NCI-H748 treated with DMSO at 0.1 percent for 48 hours (cell line): ENCODE measurements around the gene SHISAL2A.

Experiments used
- DNase-seq: peaks from one replicate; lab custom pipeline; 2025; lab: John Stamatoyannopoulos, UW

SHISAL2A gene

DNA sequence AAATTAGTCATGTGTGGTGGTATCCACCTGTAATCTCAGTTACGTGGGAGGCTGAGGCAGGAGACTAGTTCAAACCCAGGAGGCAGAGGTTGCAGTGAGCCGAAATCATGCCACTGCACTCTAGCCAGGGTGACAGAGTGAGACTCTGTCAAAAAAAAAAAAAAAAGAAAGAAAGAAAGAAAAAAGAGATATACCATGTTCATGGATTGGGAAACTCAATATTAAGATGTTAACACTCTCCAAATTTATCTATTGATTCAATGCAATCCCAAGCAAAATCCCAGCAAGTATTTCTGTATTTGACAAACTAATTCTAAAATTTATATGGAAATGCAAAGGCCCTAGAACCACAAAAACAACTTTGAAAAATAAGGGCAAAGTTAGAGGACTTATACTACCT is 11.0 kb upstream of the SHISAL2A start:
- DNase-seq: no peak

DNA sequence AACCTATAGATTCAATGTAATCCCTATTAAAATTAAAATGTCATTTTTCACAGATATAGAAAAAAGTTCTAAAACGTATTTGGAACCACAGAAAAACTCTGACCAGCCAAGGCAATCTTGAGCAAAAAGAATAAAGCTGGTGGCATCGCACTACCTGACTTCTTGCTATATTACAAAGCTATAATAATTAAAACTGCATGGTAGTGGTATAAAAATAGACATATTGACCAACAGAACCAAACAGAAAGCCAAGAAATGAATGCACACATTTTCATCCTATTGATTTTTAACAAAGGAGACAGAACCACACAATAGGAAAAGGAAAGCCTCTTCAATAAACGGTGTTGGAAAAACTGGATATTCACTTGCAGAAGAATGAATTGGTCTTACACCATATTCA is 9.2 kb upstream of the SHISAL2A start:
- DNase-seq: no peak

DNA sequence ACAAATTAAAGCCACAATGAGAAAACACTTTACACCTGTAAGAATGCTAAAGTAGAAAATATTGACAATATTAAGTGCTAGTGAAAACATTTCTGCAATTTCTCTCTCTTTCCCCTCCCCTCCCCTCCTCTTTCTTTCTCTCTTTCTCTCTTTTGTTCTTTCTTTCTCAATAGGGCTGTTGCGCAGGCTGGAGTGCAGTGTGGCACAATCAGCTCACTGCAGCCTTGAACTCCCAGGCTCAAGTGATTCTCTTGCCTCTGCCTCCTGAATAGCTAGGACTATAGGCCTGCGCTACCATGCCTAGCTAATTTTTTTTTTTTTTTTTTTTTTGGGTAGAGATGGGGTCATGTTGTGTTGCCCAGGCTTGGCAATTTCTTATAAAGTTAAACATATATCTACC is 5.9 kb upstream of the SHISAL2A start:
- no peak for DNase-seq

- no peak for DNase-seq
These were observed 4.2 kb upstream of the SHISAL2A start for GRCh38 chr1:52628614-52629324.

- DNase-seq: no peak
These were observed 3.7 kb upstream of the SHISAL2A start for GRCh38 chr1:52629325-52629643.

GRCh38 chr1:52629667-52630066 is 3.3 kb upstream of the SHISAL2A start:
- DNase-seq: no peak

DNA sequence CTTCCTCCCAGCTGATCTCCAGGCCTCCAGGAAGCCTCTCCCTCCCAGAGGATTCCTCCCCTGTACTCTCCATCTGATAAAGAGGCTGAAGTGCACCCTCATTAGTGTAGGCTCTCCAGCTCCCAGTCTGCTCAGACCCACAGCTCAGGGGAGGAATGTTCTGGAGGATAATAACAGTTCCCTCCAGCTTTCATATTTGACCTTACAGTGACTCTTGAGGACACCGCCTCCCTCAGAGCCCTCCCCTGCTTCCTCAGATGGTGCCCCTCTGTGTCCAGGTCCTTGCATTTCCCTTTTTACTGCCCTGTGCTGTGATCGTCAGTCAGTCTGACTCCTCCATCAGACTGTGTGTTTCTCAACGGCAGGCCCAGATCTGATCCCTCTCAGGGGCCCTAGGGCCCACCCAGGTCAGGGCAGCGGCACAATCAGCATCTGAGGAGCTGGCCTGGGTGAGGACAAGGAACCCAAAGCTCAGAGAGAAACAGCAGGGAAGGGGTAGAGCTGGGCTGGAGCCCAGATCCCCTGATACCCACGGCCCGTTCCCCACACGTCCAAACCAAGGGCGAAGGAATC is 1.1 kb upstream of the SHISAL2A start:
- DNase-seq: no peak

DNA sequence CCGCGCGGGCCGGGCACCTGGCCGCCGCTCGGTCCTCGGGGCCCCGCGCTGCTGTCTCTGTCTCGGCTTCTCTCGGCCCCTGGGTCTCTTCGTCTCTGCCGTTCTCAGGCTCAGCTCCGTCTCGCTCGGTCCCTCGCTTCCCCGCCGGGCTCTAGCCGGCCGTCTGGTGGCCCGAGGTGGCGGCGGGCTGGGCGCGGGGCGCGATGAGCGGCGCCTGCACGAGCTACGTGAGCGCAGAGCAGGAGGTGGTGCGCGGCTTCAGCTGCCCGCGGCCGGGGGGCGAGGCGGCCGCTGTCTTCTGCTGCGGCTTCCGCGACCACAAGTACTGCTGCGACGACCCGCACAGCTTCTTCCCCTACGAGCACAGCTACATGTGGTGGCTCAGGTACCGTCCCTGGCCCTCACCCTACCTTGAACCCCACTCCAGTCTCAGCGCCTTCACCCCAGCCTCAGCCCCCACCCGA is 355 bp downstream of the SHISAL2A start:
- no peak for DNase-seq

GRCh38 chr1:52634111-52634510 is 1.1 kb downstream of the SHISAL2A start:
- no peak for DNase-seq

- no peak for DNase-seq
These were observed 2.5 kb downstream of the SHISAL2A start for GRCh38 chr1:52635321-52636089.

GRCh38 chr1:52636721-52637695 is 4.0 kb downstream of the SHISAL2A start:
- no peak for DNase-seq

GRCh38 chr1:52637946-52638345 is 5.0 kb downstream of the SHISAL2A start:
- DNase-seq: no peak

- DNase-seq: no peak
These were observed 7.7 kb downstream of the SHISAL2A start for GRCh38 chr1:52640697-52641096.

DNA sequence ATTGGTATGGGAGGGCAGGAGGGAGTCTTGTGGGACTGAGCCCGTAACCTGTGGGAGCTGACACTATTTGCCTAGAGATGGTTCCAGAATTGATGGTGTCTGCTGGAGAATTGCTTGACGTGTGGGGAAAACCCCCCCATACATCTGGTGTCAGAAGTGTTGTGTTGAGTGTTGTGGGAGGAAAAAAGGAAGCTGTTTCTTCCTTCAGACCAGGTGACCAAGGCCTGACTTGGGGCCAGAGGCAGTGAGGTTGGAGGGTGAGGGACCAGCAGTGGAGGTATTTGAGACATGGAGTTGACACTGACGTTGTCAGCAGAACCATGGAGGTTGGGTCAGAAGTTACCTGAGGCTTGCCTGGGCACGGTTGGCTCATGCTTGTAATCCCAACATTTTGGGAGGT is 8.3 kb downstream of the SHISAL2A start:
- no peak for DNase-seq

GRCh38 chr1:52645261-52645660 is 12.3 kb downstream of the SHISAL2A start:
- DNase-seq: no peak

GRCh38 chr1:52651904-52652303 is 18.9 kb downstream of the SHISAL2A start:
- DNase-seq: no peak

GRCh38 chr1:52653207-52653849 is 20.4 kb downstream of the SHISAL2A start:
- DNase-seq: no peak

DNA sequence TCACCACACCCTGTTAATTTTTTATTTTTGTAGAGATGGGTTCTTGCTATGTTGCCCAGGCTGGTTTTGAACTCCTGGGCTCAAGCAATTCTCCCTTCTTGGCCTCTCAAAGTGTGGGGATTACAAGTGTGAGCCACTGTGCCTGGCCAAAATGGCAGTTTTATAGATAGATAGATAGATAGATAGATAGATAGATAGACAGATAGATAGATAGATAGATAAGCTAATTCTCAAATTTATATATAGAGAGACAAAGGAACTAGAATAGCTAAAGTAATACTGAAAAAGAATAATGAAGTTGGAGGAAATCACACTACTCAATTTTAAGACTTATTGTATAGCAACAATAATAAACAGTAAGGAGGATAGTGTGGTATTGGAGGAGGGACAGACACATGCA is 21.1 kb downstream of the SHISAL2A start:
- DNase-seq: no peak

DNA sequence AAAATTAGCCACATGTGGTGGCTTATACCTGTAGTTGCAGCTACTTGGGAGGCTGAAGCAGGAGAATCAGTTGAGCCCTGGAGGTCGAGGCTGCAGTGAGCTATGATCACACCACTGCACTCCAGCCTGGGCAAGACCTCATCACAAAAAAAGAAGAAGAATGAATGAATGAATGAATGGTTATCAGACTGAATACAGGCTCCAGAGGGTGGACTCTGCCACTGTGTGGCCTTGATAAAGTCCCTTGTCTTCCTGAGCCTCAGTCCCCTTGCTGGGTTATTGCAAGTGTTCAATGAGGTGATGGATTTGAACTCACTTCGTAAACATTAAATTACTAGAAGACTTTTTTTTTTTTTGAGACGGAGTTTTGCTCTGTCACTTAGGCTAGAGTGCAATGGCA is 24.7 kb downstream of the SHISAL2A start:
- DNase-seq: no peak

DNA sequence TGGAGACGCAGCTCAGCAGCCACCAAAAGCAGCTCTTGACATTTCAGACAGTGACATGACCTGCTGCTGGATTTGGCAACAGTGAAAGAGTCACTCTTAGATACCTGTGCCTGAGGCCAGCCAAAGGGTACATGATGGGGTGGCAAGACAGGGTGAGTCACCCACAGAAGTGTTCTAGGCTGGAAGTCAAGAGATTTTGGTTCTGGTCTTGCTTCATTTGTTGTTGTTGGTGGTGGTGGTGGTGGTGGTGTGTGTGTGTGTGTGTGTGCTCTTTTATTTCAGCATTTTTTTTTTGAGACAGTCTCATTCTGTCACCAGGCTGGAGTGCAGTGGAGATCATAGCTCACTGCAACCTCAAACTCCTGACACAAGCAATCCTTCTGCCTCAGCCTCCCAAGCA is 25.8 kb downstream of the SHISAL2A start:
- no peak for DNase-seq

GRCh38 chr1:52659356-52659755 is 26.4 kb downstream of the SHISAL2A start:
- DNase-seq: no peak
